ENCODE data around the gene PTPRE. TPM values are rescaled to one million over a fixed set of nuclear protein-coding genes. Genes with fewer than 3 reads are reported as not detected.

Gene PTPRE
- total RNA-seq, 1 donor from 2014 or later, result 19.6 TPM

GRCh38 chr10:127882801-127883459 lies 24.0 kb upstream of the PTPRE start:
- peak; percentile 50 for DNase-seq (ENCODE audit: low read depth)

- no peak for DNase-seq (ENCODE audit: low read depth)
These were observed 23.4 kb upstream of the PTPRE start for GRCh38 chr10:127883516-127883915.

GRCh38 chr10:127884501-127884900 lies 22.4 kb upstream of the PTPRE start:
- no peak for DNase-seq (ENCODE audit: low read depth)

GRCh38 chr10:127886371-127887051 lies 20.4 kb upstream of the PTPRE start:
- peak; percentile 92 for DNase-seq (ENCODE audit: low read depth)

- DNase-seq (ENCODE audit: low read depth), result no peak
These were observed 19.1 kb upstream of the PTPRE start for GRCh38 chr10:127887541-127888415.

GRCh38 chr10:127888521-127889312 lies 18.2 kb upstream of the PTPRE start:
- DNase-seq (ENCODE audit: low read depth), result no peak

- peak; percentile 84 for DNase-seq (ENCODE audit: low read depth)
These were observed 17.2 kb upstream of the PTPRE start for GRCh38 chr10:127889605-127890195.

GRCh38 chr10:127890216-127890615 lies 16.7 kb upstream of the PTPRE start:
- DNase-seq (ENCODE audit: low read depth), result no peak

- DNase-seq (ENCODE audit: low read depth), result no peak
These were observed 16.0 kb upstream of the PTPRE start for GRCh38 chr10:127890832-127891334.

- peak; percentile 63 for DNase-seq (ENCODE audit: low read depth)
These were observed 14.2 kb upstream of the PTPRE start, which contains the start of gene CLRN3 for GRCh38 chr10:127892743-127893142. CLRN3 (minus strand) TSS chr10:127892941; CDS start chr10:127892784, 157 bp downstream.

- DNase-seq (ENCODE audit: low read depth), result peak; percentile 30
These were observed 12.8 kb upstream of the PTPRE start for GRCh38 chr10:127894146-127894545.

GRCh38 chr10:127896590-127896989 lies 10.3 kb upstream of the PTPRE start:
- no peak for DNase-seq (ENCODE audit: low read depth)

GRCh38 chr10:127897177-127897576 lies 9.7 kb upstream of the PTPRE start:
- DNase-seq (ENCODE audit: low read depth), result no peak

- DNase-seq (ENCODE audit: low read depth), result no peak
These were observed 7.0 kb upstream of the PTPRE start for GRCh38 chr10:127899766-127900387.

GRCh38 chr10:127903789-127904188 lies 3.1 kb upstream of the PTPRE start:
- DNase-seq (ENCODE audit: low read depth), result no peak

- DNase-seq (ENCODE audit: low read depth), result no peak
These were observed 2.4 kb upstream of the PTPRE start for GRCh38 chr10:127904311-127905000.

- DNase-seq (ENCODE audit: low read depth), result no peak
These were observed 1.7 kb upstream of the PTPRE start for GRCh38 chr10:127905001-127905847.

- no peak for DNase-seq (ENCODE audit: low read depth)
These were observed 1.0 kb upstream of the PTPRE start for GRCh38 chr10:127905848-127906261.

Data from renal cortical epithelial cell (primary cell).